ENCODE measurements around the gene MTERF2. TPM values are rescaled to one million over a fixed set of nuclear protein-coding genes. Genes with fewer than 3 reads are reported as not detected.
"Not testable (repeated sequence)": the region's sequence is repeated elsewhere in the genome, so short reads cannot be mapped to it uniquely, and the experiment has no call there.

Gene MTERF2
- total RNA-seq, 2 experiments from 2014 or later = 5.6 to 5.7 TPM

- no peak overlapping the region for H3K27ac Mint-ChIP-seq
- POLR2A ChIA-PET = no interaction called here
- intact Hi-C loops (cut with micrococcal nuclease) = no loop called here
- H3K4me3 Mint-ChIP-seq = no peak overlapping the region
- CTCF ChIA-PET = interaction anchor here (1.7 kb wide), 1 partner anchor 86 kb away, joined by 4 read pairs; no protein-coding TSS in a partner anchor
- no peaks in the 10 kb centered on the region for H3K9me3 Mint-ChIP-seq
- H3K27me3 Mint-ChIP-seq = no peaks in the 10 kb centered on the region
- H3K4me1 Mint-ChIP-seq (ENCODE audit: low read depth) = peaks cover 10% of the 10 kb centered on the region
- DNase-seq = no peak
- H3K36me3 Mint-ChIP-seq = peaks cover 24% of the 10 kb centered on the region
These were observed 32.6 kb upstream of the MTERF2 start for GRCh38 chr12:107019546-107019945.

GRCh38 chr12:107017042-107017441 lies 30.1 kb upstream of the MTERF2 start:
- H3K4me3 Mint-ChIP-seq = no peak overlapping the region
- no peak overlapping the region for H3K27ac Mint-ChIP-seq
- CTCF ChIA-PET = no interaction called here
- H3K36me3 Mint-ChIP-seq = peaks cover 24% of the 10 kb centered on the region
- POLR2A ChIA-PET = no interaction called here
- H3K4me1 Mint-ChIP-seq (ENCODE audit: low read depth) = no peaks in the 10 kb centered on the region
- intact Hi-C loops (cut with micrococcal nuclease) = no loop called here
- DNase-seq = no peak
- no peaks in the 10 kb centered on the region for H3K27me3 Mint-ChIP-seq
- no peaks in the 10 kb centered on the region for H3K9me3 Mint-ChIP-seq

GRCh38 chr12:107014055-107014454 lies 27.1 kb upstream of the MTERF2 start:
- H3K4me3 Mint-ChIP-seq = no peak overlapping the region
- no peaks in the 10 kb centered on the region for H3K4me1 Mint-ChIP-seq (ENCODE audit: low read depth)
- H3K36me3 Mint-ChIP-seq = peaks cover 11% of the 10 kb centered on the region
- POLR2A ChIA-PET = no interaction called here
- H3K27me3 Mint-ChIP-seq = no peaks in the 10 kb centered on the region
- CTCF ChIA-PET = interaction anchor here (1.2 to 2.3 kb wide), 2 partner anchors 78 to 91 kb away, joined by 3 to 10 read pairs; no protein-coding TSS in a partner anchor
- no peaks in the 10 kb centered on the region for H3K9me3 Mint-ChIP-seq
- intact Hi-C loops (cut with micrococcal nuclease) = no loop called here
- no peak overlapping the region for H3K27ac Mint-ChIP-seq
- no peak for DNase-seq

GRCh38 chr12:107012736-107013425 lies 25.9 kb upstream of the MTERF2 start:
- intact Hi-C loops (cut with micrococcal nuclease) = no loop called here
- Mint-ChIP-seq H3K27me3 (no peaks in the 10 kb centered on the region), H3K4me3 (no peak overlapping the region), H3K27ac (no peak overlapping the region), H3K9me3 (no peaks in the 10 kb centered on the region), H3K36me3 (peaks cover 12% of the 10 kb centered on the region), H3K4me1 (ENCODE audit: low read depth) (no peaks in the 10 kb centered on the region)
- POLR2A ChIA-PET = no interaction called here
- CTCF ChIA-PET = interaction anchor here (0.9 to 1.2 kb wide), 2 partner anchors 30 to 79 kb away, joined by 3 read pairs; no protein-coding TSS in a partner anchor
- DNase-seq = no peak

GRCh38 chr12:107011519-107011918 lies 24.6 kb upstream of the MTERF2 start:
- ChIA-PET CTCF (interaction anchor here (1.0 kb wide), 1 partner anchor 28 kb away, joined by 3 read pairs; no protein-coding TSS in a partner anchor), POLR2A (no interaction called here)
- H3K4me3 Mint-ChIP-seq = no peak overlapping the region

GRCh38 chr12:107007411-107007810 lies 20.5 kb upstream of the MTERF2 start:
- no peaks in the 10 kb centered on the region for H3K9me3 Mint-ChIP-seq
- H3K27me3 Mint-ChIP-seq = no peaks in the 10 kb centered on the region
- intact Hi-C loops (cut with micrococcal nuclease) = no loop called here
- DNase-seq = no peak
- no peak overlapping the region for H3K4me3 Mint-ChIP-seq
- H3K27ac Mint-ChIP-seq = no peak overlapping the region
- ChIA-PET CTCF (no interaction called here), POLR2A (interaction anchor here (0.6 kb wide), 1 partner anchor 53 kb away, joined by 3 read pairs; no protein-coding TSS in a partner anchor)
- H3K4me1 Mint-ChIP-seq (ENCODE audit: low read depth) = no peaks in the 10 kb centered on the region
- H3K36me3 Mint-ChIP-seq = peaks cover 6% of the 10 kb centered on the region

More at GRCh38 chr12:107011519-107011918, 24.6 kb upstream of the MTERF2 start:
- H3K27ac Mint-ChIP-seq = no peak overlapping the region
- H3K9me3 Mint-ChIP-seq = no peaks in the 10 kb centered on the region
- no peaks in the 10 kb centered on the region for H3K27me3 Mint-ChIP-seq
- intact Hi-C loops (cut with micrococcal nuclease) = no loop called here
- peaks cover 3% of the 10 kb centered on the region for H3K36me3 Mint-ChIP-seq
- DNase-seq = no peak
- no peaks in the 10 kb centered on the region for H3K4me1 Mint-ChIP-seq (ENCODE audit: low read depth)

GRCh38 chr12:107002665-107003064 lies 15.7 kb upstream of the MTERF2 start:
- DNase-seq, H3K27ac Mint-ChIP-seq, CTCF ChIA-PET: not testable (repeated sequence)

GRCh38 chr12:106999446-106999845 lies 12.5 kb upstream of the MTERF2 start:
- no peaks in the 10 kb centered on the region for H3K9me3 Mint-ChIP-seq
- ChIA-PET CTCF (no interaction called here), POLR2A (no interaction called here)
- H3K27ac Mint-ChIP-seq = no peak overlapping the region
- no peaks in the 10 kb centered on the region for H3K4me1 Mint-ChIP-seq (ENCODE audit: low read depth)
- no peak for DNase-seq
- intact Hi-C loops (cut with micrococcal nuclease) = no loop called here
- no peaks in the 10 kb centered on the region for H3K27me3 Mint-ChIP-seq
- peaks cover 33% of the 10 kb centered on the region for H3K36me3 Mint-ChIP-seq
- H3K4me3 Mint-ChIP-seq = no peak overlapping the region

More at GRCh38 chr12:107002665-107003064, 15.7 kb upstream of the MTERF2 start:
- H3K27me3 Mint-ChIP-seq; POLR2A ChIA-PET; H3K4me3 Mint-ChIP-seq; intact Hi-C loops (cut with micrococcal nuclease); H3K4me1 Mint-ChIP-seq (ENCODE audit: low read depth); H3K9me3 Mint-ChIP-seq: not testable (repeated sequence)
- H3K36me3 Mint-ChIP-seq = peaks cover 17% of the 10 kb centered on the region

GRCh38 chr12:106997916-106998315 lies 11.0 kb upstream of the MTERF2 start:
- no peaks in the 10 kb centered on the region for H3K27me3 Mint-ChIP-seq

GRCh38 chr12:106996102-106996501 lies 9.2 kb upstream of the MTERF2 start:
- peaks cover 27% of the 10 kb centered on the region for H3K36me3 Mint-ChIP-seq
- POLR2A ChIA-PET; H3K9me3 Mint-ChIP-seq; CTCF ChIA-PET; DNase-seq; intact Hi-C loops (cut with micrococcal nuclease); H3K4me3 Mint-ChIP-seq; H3K27ac Mint-ChIP-seq; H3K4me1 Mint-ChIP-seq (ENCODE audit: low read depth); H3K27me3 Mint-ChIP-seq: not testable (repeated sequence)

More at GRCh38 chr12:106997916-106998315, 11.0 kb upstream of the MTERF2 start:
- intact Hi-C loops (cut with micrococcal nuclease) = no loop called here
- CTCF ChIA-PET = interaction anchor here (0.6 kb wide), 1 partner anchor 615 kb away, joined by 3 read pairs; no protein-coding TSS in a partner anchor
- Mint-ChIP-seq H3K4me1 (ENCODE audit: low read depth) (no peaks in the 10 kb centered on the region), H3K4me3 (no peak overlapping the region), H3K27ac (no peak overlapping the region), H3K36me3 (peaks cover 33% of the 10 kb centered on the region), H3K9me3 (no peaks in the 10 kb centered on the region)
- POLR2A ChIA-PET = no interaction called here
- DNase-seq = no peak

- Mint-ChIP-seq H3K36me3 (peaks cover 21% of the 10 kb centered on the region), H3K27ac (no peak overlapping the region), H3K4me1 (ENCODE audit: low read depth) (no peaks in the 10 kb centered on the region), H3K4me3 (no peak overlapping the region), H3K9me3 (no peaks in the 10 kb centered on the region), H3K27me3 (no peaks in the 10 kb centered on the region)
- ChIA-PET POLR2A (no interaction called here), CTCF (interaction anchor here (0.9 kb wide), 1 partner anchor 110 kb away, joined by 3 read pairs; no protein-coding TSS in a partner anchor)
- intact Hi-C loops (cut with micrococcal nuclease) = no loop called here
- no peak for DNase-seq
These were observed 7.8 kb upstream of the MTERF2 start for GRCh38 chr12:106994579-106995220.

GRCh38 chr12:106987846-106988245 lies 900 bp upstream of the MTERF2 start:
- Mint-ChIP-seq H3K27me3 (no peaks in the 10 kb centered on the region), H3K27ac (no peak overlapping the region), H3K9me3 (peaks cover 5% of the 10 kb centered on the region), H3K36me3 (peaks cover 20% of the 10 kb centered on the region), H3K4me3 (no peak overlapping the region), H3K4me1 (ENCODE audit: low read depth) (peaks cover 36% of the 10 kb centered on the region)
- intact Hi-C loops (cut with micrococcal nuclease) = loop anchor here (1.0 to 5.0 kb wide), 4 partner anchors 32 to 631 kb away; partner anchors contain the start of genes CRY1 and POLR3B
- DNase-seq = no peak
- ChIA-PET CTCF (no interaction called here), POLR2A (interaction anchor here (1.4 kb wide), 1 partner anchor 32 kb away, joined by 10 read pairs; the partner anchor contains the start of gene TMEM263)

Data from activated CD4-positive, alpha-beta memory T cell treated with anti-CD3 and anti-CD28 coated beads for 36 hours (primary cell).